Esophagus mucosa (tissue), 1 donor: Measurements from ENCODE around the gene STT3B. TPM values are rescaled to one million over a fixed set of nuclear protein-coding genes. Genes with fewer than 3 reads are reported as not detected.
"Not testable (repeated sequence)": the region's sequence is repeated elsewhere in the genome, so short reads cannot be mapped to it uniquely, and the experiment has no call there.

ENCODE experiments used
- ATAC-seq: fragments of 200-7000 bp; cut with Tn5 transposase; one replicate; pipeline ENCODE4 v1.9.1; 2020
- total RNA-seq: library from RNA; stranded (reverse); gene quantifications from one replicate; pipeline ENCODE4 v1.2.4, GENCODE V29; 2023
- donor health status: DM: yes; HTN: yes; CAD: no.

Gene STT3B
- total RNA-seq, 1 donor from 2014 or later, result 67.0 TPM

- no peak for ATAC-seq
Measured at GRCh38 chr3:31552103-31552502, 19.4 kb downstream of the STT3B start.

- ATAC-seq, result no peak
Measured at GRCh38 chr3:31553258-31553657, 20.5 kb downstream of the STT3B start.

DNA sequence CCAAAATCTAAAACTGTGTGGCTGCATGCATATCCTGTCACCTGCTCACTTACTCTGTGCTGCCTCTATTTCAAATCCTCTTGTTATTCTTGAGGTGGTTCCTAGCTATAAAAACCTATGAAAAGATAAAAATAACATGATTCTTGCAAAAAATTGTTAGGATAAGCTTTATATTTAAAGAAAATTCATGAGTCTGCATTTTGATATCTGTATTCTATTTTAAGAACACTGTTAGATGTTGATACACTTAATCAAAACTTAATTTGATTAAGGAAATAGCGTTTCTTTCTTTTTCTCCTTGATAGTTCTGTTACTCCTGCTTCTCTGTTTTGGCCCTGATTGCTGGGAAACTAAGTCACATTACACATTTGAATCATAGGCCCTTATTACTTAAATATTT, 22.5 kb downstream of the STT3B start:
- no peak for ATAC-seq

DNA sequence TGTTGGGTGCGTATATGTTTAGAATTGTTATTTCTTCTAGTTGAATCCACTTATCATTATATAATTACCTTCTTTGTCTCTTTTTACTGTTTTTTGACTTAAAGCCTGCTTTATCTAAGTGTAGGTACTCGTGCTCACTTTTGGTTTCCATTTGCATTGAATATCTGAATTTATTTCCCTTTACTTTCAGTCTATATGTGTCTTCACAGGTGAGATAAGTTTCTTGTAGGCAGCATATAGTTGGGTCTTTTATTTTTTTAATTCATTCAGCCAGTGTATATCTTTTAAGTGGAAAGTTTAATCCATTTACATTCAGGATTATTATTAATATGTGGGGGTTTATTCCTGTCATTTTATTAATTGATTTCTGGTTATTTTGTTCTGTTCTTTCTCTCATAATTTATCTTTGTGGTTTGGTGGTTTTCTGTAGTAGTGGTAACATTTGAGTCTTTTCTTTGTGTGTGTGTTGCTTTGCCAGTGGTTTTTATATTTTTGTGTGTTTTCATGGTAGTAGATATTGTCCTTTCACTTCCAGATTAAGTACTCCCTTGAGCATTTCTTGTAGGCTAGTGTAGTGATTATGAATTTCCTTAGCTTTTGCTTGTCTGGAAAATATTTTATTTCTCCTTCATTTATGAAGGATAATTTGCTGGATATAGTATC, 27.3 kb downstream of the STT3B start:
- no peak for ATAC-seq

GRCh38 chr3:31561891-31562290, 29.2 kb downstream of the STT3B start:
- ATAC-seq, result no peak

GRCh38 chr3:31562525-31562924, 29.8 kb downstream of the STT3B start:
- ATAC-seq, result no peak

- no peak for ATAC-seq
Measured at GRCh38 chr3:31565288-31565687, 32.6 kb downstream of the STT3B start.

- no peak for ATAC-seq
Measured at GRCh38 chr3:31567036-31567435, 34.3 kb downstream of the STT3B start.

GRCh38 chr3:31568649-31569048, 35.9 kb downstream of the STT3B start:
- no peak for ATAC-seq

DNA sequence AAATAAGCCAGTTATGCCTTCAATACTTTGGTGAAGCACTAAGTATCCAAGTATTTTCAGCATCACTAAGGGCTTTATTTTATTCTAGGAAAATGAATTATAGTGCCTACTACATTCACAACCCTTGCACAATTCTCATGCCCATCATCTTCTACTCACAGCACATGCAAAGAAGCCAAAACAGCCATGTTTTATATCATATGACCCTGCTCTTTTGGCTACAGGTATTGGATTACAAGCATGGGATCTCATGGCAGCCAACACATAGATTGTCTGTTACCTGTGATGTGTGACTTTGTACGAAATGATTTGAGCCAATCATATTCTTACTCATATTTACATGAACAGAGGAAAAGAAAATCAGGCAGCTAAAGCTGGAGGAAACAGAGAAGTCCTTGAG, 38.6 kb downstream of the STT3B start:
- no peak for ATAC-seq

GRCh38 chr3:31572236-31573004, 39.7 kb downstream of the STT3B start:
- ATAC-seq, result no peak

- no peak for ATAC-seq
Measured at GRCh38 chr3:31573036-31573779, 40.5 kb downstream of the STT3B start.

DNA sequence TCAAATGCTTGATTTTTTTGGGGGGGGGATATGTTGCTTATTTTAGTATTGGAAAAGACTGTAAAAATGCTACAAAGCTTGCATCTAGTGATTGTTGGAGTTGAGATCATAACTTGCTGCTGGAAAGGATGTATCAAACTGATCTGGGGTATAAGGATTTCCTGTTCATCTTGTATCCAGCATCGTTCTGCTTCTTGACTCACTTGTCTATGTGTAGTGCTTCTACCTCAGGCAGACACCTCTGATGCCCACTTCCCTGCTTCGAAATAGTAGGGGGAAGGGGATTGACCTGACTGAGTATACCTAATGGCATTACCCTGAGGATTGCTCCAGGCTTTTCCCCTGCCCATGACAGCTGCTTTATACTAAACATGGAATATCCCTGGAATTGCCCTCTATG, 42.7 kb downstream of the STT3B start:
- no peak for ATAC-seq

DNA sequence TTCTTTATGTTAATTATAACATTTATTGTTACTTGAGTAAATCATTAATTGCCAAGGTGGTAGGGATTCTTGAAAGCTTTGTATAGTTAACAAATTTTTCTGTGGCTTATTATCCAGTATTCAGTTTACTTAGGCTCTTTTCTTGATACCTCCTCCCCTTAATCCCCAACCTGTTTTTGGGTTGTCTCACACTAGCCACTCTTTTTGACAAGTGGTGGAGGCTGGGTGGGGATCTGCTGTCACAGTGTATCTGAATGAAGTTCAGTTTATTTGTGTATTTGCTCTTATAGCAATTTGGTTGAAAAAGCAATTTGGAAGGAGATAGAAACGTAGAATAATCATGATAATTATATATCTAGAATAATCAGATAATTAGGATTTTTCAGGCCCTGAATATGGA, 43.8 kb downstream of the STT3B start:
- no peak for ATAC-seq

GRCh38 chr3:31577232-31577631, 44.5 kb downstream of the STT3B start:
- no peak for ATAC-seq

DNA sequence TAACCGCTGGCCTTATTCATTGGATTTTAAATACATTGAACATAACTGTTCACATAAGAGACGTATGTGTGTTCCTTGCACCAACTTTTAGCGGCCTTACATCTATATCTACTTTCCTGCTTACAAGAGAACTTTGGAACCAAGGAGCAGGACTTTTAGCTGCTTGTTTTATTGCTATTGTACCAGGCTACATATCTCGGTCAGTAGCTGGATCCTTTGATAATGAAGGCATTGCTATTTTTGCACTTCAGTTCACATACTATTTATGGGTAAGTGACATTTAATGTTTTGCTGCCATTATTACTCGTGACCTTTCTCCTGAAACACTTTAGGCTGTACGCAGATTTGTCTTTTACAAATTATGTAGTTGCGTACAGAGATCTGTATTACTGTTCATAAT, 47.1 kb downstream of the STT3B start:
- ATAC-seq, result no peak

- ATAC-seq, result no peak
Measured at GRCh38 chr3:31580645-31581044, 47.9 kb downstream of the STT3B start.

- ATAC-seq, result no peak
Measured at GRCh38 chr3:31581660-31582059, 48.9 kb downstream of the STT3B start.

- no peak for ATAC-seq
Measured at GRCh38 chr3:31589228-31589627, 56.5 kb downstream of the STT3B start.

DNA sequence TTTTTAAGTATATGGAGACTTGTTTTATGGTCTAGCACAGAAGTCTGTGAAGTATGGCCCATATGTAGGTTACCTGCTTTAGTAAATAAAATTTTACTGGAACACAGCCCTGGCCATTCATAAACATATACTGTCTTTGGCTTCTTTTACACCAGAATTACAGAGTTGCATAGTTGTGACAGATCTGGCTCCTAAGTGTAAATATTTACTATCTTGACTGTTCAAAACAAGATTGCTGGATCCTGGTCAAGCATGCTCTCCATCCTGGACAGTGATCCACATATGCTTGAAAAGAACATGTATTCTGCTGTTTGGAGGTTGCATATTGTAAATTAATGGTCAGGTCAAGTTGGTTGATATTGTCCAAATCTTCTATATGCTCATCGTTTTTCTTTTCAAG, 57.9 kb downstream of the STT3B start:
- no peak for ATAC-seq

DNA sequence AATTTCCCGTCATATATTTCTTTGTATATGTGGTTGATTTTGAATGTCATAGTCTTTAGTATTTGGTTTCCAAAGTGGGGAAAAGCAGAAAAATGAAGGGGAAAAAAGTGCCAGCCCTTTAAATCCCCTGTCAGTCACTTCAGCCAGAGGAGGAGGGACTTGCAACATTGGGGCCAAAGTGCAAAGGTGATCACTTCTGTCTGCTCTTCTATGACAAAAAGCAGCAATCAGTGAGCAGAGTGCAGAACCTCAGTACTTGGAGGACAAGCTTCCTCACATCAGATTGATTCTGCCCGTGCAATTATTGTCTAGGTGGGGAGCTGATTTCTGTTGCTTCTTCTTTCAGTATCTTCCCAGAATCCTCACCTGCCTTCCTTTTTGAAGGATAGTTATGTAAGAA, 60.0 kb downstream of the STT3B start:
- ATAC-seq, result no peak

- ATAC-seq, result peak; percentile 80
Measured at GRCh38 chr3:31596176-31596575, 63.5 kb downstream of the STT3B start.

GRCh38 chr3:31600431-31600830, 67.7 kb downstream of the STT3B start:
- no peak for ATAC-seq

GRCh38 chr3:31605333-31605732, 72.6 kb downstream of the STT3B start:
- ATAC-seq, result not testable (repeated sequence)
